AG04450 (cell line): ENCODE data around the gene NCOA7. TPM values are rescaled to one million over a fixed set of nuclear protein-coding genes. Genes with fewer than 3 reads are reported as not detected.

ENCODE experiments used
- CTCF ChIA-PET: fragments of 300-600, 350-600 bp; formaldehyde crosslinking; extraction: SDS; loops from one replicate; lab custom pipeline; 2022; ENCODE audit warnings: antibody characterized with exemption, inconsistent platforms; lab: Charles Lee
- POLR2A ChIA-PET: fragments of 350-600 bp; formaldehyde crosslinking; extraction: SDS; loops from one replicate; lab custom pipeline; 2021; ENCODE audit warnings: antibody characterized with exemption, inconsistent platforms; lab: Yijun Ruan, JAX
- DNase-seq: peaks from one replicate; pipeline ENCODE4 v3.0.0-alpha.2; 2011; ENCODE audit warnings: low read depth, low spot score
- H3K27ac ChIP-seq: one replicate; pipeline ENCODE4 v1.5.1; 2012; ENCODE audit warnings: low read depth, low read length, control low read depth
- H3K27me3 ChIP-seq: one replicate; pipeline ENCODE4 v1.6.0; 2012; ENCODE audit warnings: low read length; ENCODE audit not compliant: control insufficient read depth, insufficient read depth
- H3K4me3 ChIP-seq: 2 replicates; pipeline ENCODE4 v1.5.1; 2011; ENCODE audit warnings: mild to moderate bottlenecking, low read depth, low read length, control low read depth
- H3K9me3 ChIP-seq: 2 replicates; pipeline ENCODE4 v1.5.1; 2012; ENCODE audit warnings: low read length; ENCODE audit not compliant: control insufficient read depth, insufficient read depth
- polyA plus RNA-seq: library from polyadenylated mRNA; depleted of rRNA; stranded (reverse); fragments of >200 nt; gene quantifications from 2 replicates; pipeline ENCODE4 v1.2.3, GENCODE V29; 2011
- TF ChIP-seq, protein P1 (sequence below): IDR thresholded peaks from 2 replicates; pipeline ENCODE4 v1.5.1; 2011; ENCODE audit warnings: low read depth, low read length, control low read depth, inconsistent platforms

The NCOA7 gene
- polyA plus RNA-seq, 1 experiment: 21.5 TPM

DNA sequence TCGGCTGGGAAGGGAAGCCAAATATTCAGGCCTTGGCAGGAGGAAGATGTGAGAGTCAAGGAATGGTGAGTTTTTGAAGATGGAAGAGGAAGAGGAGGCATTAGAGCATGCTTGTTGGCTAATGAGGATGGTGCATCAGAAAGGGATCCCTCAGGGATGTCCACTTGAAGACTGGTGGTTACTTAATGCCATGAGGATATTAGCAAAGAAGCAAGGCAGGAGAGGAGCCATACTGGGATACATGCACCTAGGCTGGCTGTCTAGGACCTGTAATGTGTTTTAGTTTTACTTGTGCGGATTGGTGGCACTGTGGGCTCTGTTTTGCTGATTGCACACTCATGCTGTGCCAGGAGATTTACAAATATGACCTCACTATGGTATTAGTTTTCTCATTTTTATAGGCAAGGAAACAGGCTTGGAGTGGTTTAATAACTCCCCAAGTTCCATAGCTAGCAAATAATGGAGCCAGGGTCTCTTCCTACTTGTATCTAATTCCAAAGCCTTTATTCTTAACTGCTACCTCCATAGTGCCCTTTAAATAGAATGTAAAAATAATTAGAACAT lies 37.8 kb downstream of the NCOA7 start:
- ChIA-PET CTCF (interaction anchor here (1.1 to 2.4 kb wide), 4 partner anchors 29 to 146 kb away, joined by 3 to 6 read pairs (median 4); no protein-coding TSS in a partner anchor), POLR2A (no interaction called here)
- H3K27me3 ChIP-seq: no peaks in the 10 kb centered on the region
- no peak overlapping the region for H3K27ac ChIP-seq
- TF ChIP-seq, protein P1, sequence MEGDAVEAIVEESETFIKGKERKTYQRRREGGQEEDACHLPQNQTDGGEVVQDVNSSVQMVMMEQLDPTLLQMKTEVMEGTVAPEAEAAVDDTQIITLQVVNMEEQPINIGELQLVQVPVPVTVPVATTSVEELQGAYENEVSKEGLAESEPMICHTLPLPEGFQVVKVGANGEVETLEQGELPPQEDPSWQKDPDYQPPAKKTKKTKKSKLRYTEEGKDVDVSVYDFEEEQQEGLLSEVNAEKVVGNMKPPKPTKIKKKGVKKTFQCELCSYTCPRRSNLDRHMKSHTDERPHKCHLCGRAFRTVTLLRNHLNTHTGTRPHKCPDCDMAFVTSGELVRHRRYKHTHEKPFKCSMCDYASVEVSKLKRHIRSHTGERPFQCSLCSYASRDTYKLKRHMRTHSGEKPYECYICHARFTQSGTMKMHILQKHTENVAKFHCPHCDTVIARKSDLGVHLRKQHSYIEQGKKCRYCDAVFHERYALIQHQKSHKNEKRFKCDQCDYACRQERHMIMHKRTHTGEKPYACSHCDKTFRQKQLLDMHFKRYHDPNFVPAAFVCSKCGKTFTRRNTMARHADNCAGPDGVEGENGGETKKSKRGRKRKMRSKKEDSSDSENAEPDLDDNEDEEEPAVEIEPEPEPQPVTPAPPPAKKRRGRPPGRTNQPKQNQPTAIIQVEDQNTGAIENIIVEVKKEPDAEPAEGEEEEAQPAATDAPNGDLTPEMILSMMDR: no peak
- no peaks in the 10 kb centered on the region; the same call in 1 of the 2 replicates for H3K9me3 ChIP-seq
- DNase-seq: no peak
- no peak overlapping the region for H3K4me3 ChIP-seq

DNA sequence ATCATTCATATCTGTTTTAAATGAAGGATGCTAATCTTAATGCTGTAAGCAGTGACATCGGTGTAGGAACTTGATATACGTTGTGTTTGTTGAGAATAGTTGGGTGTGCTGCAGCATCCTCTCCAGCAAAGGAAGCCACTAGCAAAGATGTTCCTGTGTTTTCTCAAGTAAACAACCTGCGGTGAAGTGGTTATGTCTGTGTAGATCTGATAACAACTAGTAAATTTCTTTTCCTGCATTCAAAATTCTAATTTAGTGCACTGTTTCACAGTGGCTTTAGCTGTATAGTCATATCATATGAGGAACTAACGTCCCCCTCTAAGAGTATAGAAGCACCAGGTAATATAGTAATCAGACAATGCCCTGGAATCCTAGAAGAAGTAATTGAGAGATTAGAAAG lies 38.7 kb downstream of the NCOA7 start:
- Histone ChIP-seq H3K9me3 (no peaks in the 10 kb centered on the region; the same call in 1 of the 2 replicates), H3K4me3 (no peak overlapping the region), H3K27ac (no peak overlapping the region), H3K27me3 (no peaks in the 10 kb centered on the region)
- POLR2A ChIA-PET: no interaction called here
- no peak for DNase-seq
- CTCF ChIA-PET: interaction anchor here (1.2 to 2.4 kb wide), 2 partner anchors 30 to 127 kb away, joined by 3 to 6 read pairs; no protein-coding TSS in a partner anchor
- TF ChIP-seq, protein P1: no peak

DNA sequence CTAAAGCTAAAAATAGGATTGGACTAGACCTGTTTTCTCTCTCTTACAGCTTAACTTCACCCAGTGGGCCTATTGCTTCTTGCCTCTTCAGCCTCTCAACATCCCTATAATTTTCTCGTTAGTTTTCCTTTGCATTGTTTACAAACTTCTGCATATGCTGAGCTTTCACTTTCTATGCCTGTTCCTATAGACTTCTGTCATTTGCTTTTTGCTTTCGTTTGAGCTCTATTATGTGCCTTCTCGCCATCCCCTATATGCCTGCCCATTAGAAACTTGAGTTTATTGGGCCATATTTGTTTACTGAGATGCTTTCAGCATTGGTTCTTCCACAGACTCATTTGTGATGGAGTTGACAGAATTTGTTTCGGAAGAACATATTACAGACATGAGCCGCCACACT lies 40.9 kb downstream of the NCOA7 start:
- no peaks in the 10 kb centered on the region for H3K9me3 ChIP-seq
- DNase-seq: no peak
- TF ChIP-seq, protein P1: no peak
- H3K27ac ChIP-seq: no peak overlapping the region
- no peak overlapping the region for H3K4me3 ChIP-seq
- H3K27me3 ChIP-seq: no peaks in the 10 kb centered on the region
- CTCF ChIA-PET: no interaction called here
- POLR2A ChIA-PET: no interaction called here

DNA sequence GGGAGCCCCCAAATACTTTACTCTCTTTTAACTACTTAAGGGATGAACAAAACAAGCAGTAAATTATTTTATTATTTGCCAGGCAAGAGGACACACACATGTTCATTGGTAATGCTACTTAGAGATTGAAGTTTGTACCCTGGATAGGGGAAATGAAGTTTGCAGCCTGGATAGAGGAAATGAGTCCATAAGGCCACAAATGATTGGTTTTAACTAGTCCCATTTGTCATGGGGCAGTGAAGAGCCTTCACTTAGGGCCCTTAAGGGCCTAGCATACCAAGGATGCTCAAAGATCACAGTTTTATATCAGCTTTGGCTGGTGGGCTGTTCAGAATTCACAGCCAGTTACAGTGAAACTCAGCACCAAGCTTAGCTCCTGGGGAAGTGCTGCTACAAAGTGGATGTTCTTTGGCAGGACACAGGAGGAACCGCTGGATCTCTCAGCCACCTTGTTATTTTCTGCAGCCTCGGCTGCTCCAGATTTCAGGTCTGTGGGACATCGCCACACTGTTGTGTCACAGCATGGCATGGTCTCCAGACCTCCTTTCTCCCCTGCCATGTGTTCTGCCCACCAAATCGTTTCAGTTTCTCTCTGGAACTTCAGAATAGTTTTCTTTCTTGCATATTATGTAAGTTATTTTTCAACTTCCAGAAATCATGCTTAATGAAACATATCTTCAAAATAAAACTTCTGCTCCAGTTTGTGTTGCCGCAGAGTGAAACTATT lies 41.8 kb downstream of the NCOA7 start:
- Histone ChIP-seq H3K4me3 (no peak overlapping the region), H3K27ac (no peak overlapping the region), H3K27me3 (no peaks in the 10 kb centered on the region), H3K9me3 (no peaks in the 10 kb centered on the region)
- TF ChIP-seq, protein P1: no peak
- ChIA-PET POLR2A (no interaction called here), CTCF (no interaction called here)
- no peak for DNase-seq

DNA sequence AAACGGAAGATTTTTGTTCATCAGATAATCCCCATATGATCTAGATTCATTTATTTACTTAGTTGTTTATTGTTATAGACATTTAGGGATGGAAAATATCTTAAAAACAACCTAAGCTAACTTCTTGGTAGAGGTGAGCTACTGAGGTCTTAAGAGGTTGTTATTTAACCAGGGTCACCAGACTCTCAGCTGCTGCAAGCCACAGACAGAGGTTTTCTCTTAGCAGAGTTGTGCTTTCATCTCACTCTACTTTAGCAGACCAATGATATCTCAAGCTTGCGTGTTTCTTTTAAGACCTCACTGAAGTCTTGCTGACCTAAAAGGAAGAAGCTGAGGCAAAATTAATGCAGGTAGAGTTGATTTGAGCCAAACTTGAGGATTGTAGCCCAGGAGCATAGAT lies 43.6 kb downstream of the NCOA7 start:
- POLR2A ChIA-PET: interaction anchor here (0.5 kb wide), 1 partner anchor 12 kb away, joined by 6 read pairs; no protein-coding TSS in a partner anchor
- CTCF ChIA-PET: interaction anchor here (1.1 to 3.2 kb wide), 8 partner anchors 14 to 140 kb away, joined by 3 to 13 read pairs (median 4); partner anchors contain the start of gene NCOA7
- Histone ChIP-seq H3K27ac (no peak overlapping the region), H3K27me3 (no peaks in the 10 kb centered on the region), H3K4me3 (no peak overlapping the region), H3K9me3 (no peaks in the 10 kb centered on the region)
- TF ChIP-seq, protein P1: no peak
- DNase-seq: no peak
